ENCODE data around the gene NCOR2. TPM values are rescaled to one million over a fixed set of nuclear protein-coding genes. Genes with fewer than 3 reads are reported as not detected.
A peak's percentile ranks its signal among the peaks of the same experiment; 100 is the strongest.

Gene NCOR2
- total RNA-seq, 1 donor, result 45.2 TPM

- Histone ChIP-seq H3K9me3 (ENCODE audit: low read depth, low read length) (no peaks in the 10 kb centered on the region), H3K4me2 (ENCODE audit: insufficient read depth, low read length) (no peak overlapping the region), H3K36me3 (ENCODE audit: insufficient read depth, low read length) (no peaks in the 10 kb centered on the region), H3K4me1 (ENCODE audit: insufficient read depth, low read length) (peaks cover 13% of the 10 kb centered on the region), H3K27me3 (ENCODE audit: insufficient read depth, low read length) (no peaks in the 10 kb centered on the region), H3K27ac (ENCODE audit: low read depth, low read length) (no peak overlapping the region), H4K20me1 (ENCODE audit: insufficient read depth, low read length) (peaks cover 75% of the 10 kb centered on the region), H2AFZ (ENCODE audit: low read length) (no peak overlapping the region), H3K4me3 (ENCODE audit: insufficient read depth, low read length) (no peak overlapping the region), H3K79me2 (ENCODE audit: insufficient read depth, low read length) (peaks cover 95% of the 10 kb centered on the region)
- DNase-seq (ENCODE audit: insufficient read length, low spot score, missing footprints), result peak; percentile 80
- TF ChIP-seq, protein P1, sequence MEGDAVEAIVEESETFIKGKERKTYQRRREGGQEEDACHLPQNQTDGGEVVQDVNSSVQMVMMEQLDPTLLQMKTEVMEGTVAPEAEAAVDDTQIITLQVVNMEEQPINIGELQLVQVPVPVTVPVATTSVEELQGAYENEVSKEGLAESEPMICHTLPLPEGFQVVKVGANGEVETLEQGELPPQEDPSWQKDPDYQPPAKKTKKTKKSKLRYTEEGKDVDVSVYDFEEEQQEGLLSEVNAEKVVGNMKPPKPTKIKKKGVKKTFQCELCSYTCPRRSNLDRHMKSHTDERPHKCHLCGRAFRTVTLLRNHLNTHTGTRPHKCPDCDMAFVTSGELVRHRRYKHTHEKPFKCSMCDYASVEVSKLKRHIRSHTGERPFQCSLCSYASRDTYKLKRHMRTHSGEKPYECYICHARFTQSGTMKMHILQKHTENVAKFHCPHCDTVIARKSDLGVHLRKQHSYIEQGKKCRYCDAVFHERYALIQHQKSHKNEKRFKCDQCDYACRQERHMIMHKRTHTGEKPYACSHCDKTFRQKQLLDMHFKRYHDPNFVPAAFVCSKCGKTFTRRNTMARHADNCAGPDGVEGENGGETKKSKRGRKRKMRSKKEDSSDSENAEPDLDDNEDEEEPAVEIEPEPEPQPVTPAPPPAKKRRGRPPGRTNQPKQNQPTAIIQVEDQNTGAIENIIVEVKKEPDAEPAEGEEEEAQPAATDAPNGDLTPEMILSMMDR (IDR thresholded peaks at IDR 0.05; ENCODE audit: extremely low read depth, low read depth, low read length), result no peak
Observed at GRCh38 chr12:124562018-124562795, 5.2 kb downstream of the NCOR2 start.

GRCh38 chr12:124561231-124561630 lies 6.2 kb downstream of the NCOR2 start:
- TF ChIP-seq, protein P1 (IDR thresholded peaks at IDR 0.05; ENCODE audit: extremely low read depth, low read depth, low read length), result no peak
- no peak overlapping the region for H3K4me2 ChIP-seq (ENCODE audit: insufficient read depth, low read length)
- H3K36me3 ChIP-seq (ENCODE audit: insufficient read depth, low read length), result no peaks in the 10 kb centered on the region
- H3K27me3 ChIP-seq (ENCODE audit: insufficient read depth, low read length), result no peaks in the 10 kb centered on the region
- H3K79me2 ChIP-seq (ENCODE audit: insufficient read depth, low read length), result peaks cover 98% of the 10 kb centered on the region
- H3K4me3 ChIP-seq (ENCODE audit: insufficient read depth, low read length), result no peak overlapping the region
- no peaks in the 10 kb centered on the region for H3K9me3 ChIP-seq (ENCODE audit: low read depth, low read length)
- DNase-seq (ENCODE audit: insufficient read length, low spot score, missing footprints), result peak; percentile 67
- peaks cover 85% of the 10 kb centered on the region for H4K20me1 ChIP-seq (ENCODE audit: insufficient read depth, low read length)
- peaks cover 13% of the 10 kb centered on the region for H3K4me1 ChIP-seq (ENCODE audit: insufficient read depth, low read length)
- H3K27ac ChIP-seq (ENCODE audit: low read depth, low read length), result no peak overlapping the region
- no peak overlapping the region for H2AFZ ChIP-seq (ENCODE audit: low read length)

- Histone ChIP-seq H2AFZ (ENCODE audit: low read length) (no peak overlapping the region), H4K20me1 (ENCODE audit: insufficient read depth, low read length) (peaks cover 87% of the 10 kb centered on the region), H3K27me3 (ENCODE audit: insufficient read depth, low read length) (no peaks in the 10 kb centered on the region), H3K4me2 (ENCODE audit: insufficient read depth, low read length) (no peak overlapping the region), H3K36me3 (ENCODE audit: insufficient read depth, low read length) (no peaks in the 10 kb centered on the region), H3K9me3 (ENCODE audit: low read depth, low read length) (no peaks in the 10 kb centered on the region), H3K27ac (ENCODE audit: low read depth, low read length) (no peak overlapping the region), H3K4me1 (ENCODE audit: insufficient read depth, low read length) (peaks cover 9% of the 10 kb centered on the region), H3K79me2 (ENCODE audit: insufficient read depth, low read length) (peaks cover 98% of the 10 kb centered on the region), H3K4me3 (ENCODE audit: insufficient read depth, low read length) (no peak overlapping the region)
- TF ChIP-seq, protein P1 (IDR thresholded peaks at IDR 0.05; ENCODE audit: extremely low read depth, low read depth, low read length), result no peak
- peak; percentile 14 for DNase-seq (ENCODE audit: insufficient read length, low spot score, missing footprints)
Observed at GRCh38 chr12:124560146-124560890, 7.1 kb downstream of the NCOR2 start.

Data from osteoblast (primary cell).